Osteoblast (primary cell): ENCODE results near the gene KIAA1755. TPM values are rescaled to one million over a fixed set of nuclear protein-coding genes. Genes with fewer than 3 reads are reported as not detected.

Experiments used
- DNase-seq: peaks from one replicate; pipeline ENCODE4 v3.0.0; 2011; ENCODE audit warnings: low spot score, mixed read lengths; ENCODE audit not compliant: insufficient read length; ENCODE audit errors: missing footprints
- H2AFZ ChIP-seq: 2 replicates; pipeline ENCODE4 v1.6.0; 2011; ENCODE audit warnings: mild to moderate bottlenecking, low read length
- H3K27ac ChIP-seq: 2 replicates; pipeline ENCODE4 v1.5.1; 2011; ENCODE audit warnings: mild to moderate bottlenecking, low read depth, low read length, moderate library complexity
- H3K27me3 ChIP-seq: 2 replicates; pipeline ENCODE4 v1.6.0; 2012; ENCODE audit warnings: mild to moderate bottlenecking, control low read depth, inconsistent platforms, low read length, moderate library complexity; ENCODE audit not compliant: insufficient read depth
- H3K36me3 ChIP-seq: 2 replicates; pipeline ENCODE4 v1.5.1; 2011; ENCODE audit warnings: mild to moderate bottlenecking, low read length, control low read depth, moderate library complexity; ENCODE audit not compliant: insufficient read depth
- H3K4me1 ChIP-seq: 2 replicates; pipeline ENCODE4 v1.5.1; 2011; ENCODE audit warnings: mild to moderate bottlenecking, low read length, control low read depth, moderate library complexity; ENCODE audit not compliant: insufficient read depth
- H3K4me2 ChIP-seq: 2 replicates; pipeline ENCODE4 v1.6.0; 2011; ENCODE audit warnings: mild to moderate bottlenecking, low read length; ENCODE audit not compliant: insufficient read depth
- H3K4me3 ChIP-seq: fragments of 200-600 bp; sonication (generic); 3 replicates; pipeline ENCODE4 v1.5.1; 2012; ENCODE audit warnings: mild to moderate bottlenecking, low read length, inconsistent platforms; ENCODE audit not compliant: insufficient read depth
- H3K79me2 ChIP-seq: 2 replicates; pipeline ENCODE4 v1.6.0; 2012; ENCODE audit warnings: mild to moderate bottlenecking, low read length, control low read depth, inconsistent platforms; ENCODE audit not compliant: insufficient read depth
- H3K9me3 ChIP-seq: 2 replicates; pipeline ENCODE4 v1.5.1; 2011; ENCODE audit warnings: low read depth, low read length, control low read depth
- H4K20me1 ChIP-seq: 2 replicates; pipeline ENCODE4 v1.6.0; 2012; ENCODE audit warnings: mild to moderate bottlenecking, low read length, control low read depth; ENCODE audit not compliant: insufficient read depth
- total RNA-seq: library from RNA; depleted of rRNA; stranded (reverse); fragments of >200 nt; gene quantifications from 2 replicates; pipeline ENCODE4 v1.2.3, GENCODE V29; 2012
- TF ChIP-seq, protein P1 (sequence below): IDR thresholded peaks from 2 replicates; pipeline ENCODE4 v1.5.1; 2011; ENCODE audit warnings: mild to moderate bottlenecking, low read depth, low read length, moderate library complexity; ENCODE audit errors: extremely low read depth

The KIAA1755 gene
- total RNA-seq, 1 donor: 2.5 TPM

DNA sequence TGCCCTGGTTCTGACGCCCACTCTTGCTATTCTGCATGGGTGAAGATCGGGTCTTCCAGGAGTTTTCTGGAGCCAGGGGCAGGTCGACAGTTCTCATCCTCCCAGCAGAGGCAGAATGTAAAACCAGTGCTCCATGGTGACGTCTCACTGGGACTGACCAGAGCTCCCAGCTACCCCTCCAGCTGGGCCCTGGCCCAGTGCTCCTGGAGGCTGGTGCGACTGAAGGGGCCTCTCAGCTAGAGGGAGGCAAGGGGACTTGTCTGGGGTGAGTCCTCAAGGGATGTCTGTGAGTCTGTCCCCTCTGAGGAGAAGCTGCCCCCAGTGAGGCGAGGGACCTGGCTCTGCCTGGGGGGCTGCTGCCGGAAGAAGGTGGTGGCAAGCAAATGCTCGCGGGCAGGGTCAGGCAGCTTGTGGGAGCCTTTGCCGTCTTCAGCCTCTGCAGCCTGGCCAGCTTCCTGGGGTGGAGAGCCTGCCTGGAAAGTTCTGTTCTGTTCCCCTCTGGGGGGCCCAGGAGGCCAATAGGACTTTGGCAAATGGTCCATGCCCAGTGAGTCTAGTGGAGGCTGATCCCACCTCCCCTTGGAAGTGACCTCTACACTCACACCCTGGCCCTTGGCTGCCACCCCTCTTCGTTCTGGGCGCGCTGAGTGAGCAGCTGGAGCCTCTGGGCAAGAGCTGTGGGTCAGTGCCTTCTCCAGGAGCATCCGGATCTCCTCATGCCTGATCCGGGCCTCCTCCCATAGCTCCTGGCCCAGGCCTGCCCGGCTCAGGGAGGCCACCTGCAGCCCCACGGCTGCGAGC, 47.5 kb downstream of the KIAA1755 start:
- H3K9me3 ChIP-seq: no peaks in the 10 kb centered on the region
- TF ChIP-seq, protein P1, sequence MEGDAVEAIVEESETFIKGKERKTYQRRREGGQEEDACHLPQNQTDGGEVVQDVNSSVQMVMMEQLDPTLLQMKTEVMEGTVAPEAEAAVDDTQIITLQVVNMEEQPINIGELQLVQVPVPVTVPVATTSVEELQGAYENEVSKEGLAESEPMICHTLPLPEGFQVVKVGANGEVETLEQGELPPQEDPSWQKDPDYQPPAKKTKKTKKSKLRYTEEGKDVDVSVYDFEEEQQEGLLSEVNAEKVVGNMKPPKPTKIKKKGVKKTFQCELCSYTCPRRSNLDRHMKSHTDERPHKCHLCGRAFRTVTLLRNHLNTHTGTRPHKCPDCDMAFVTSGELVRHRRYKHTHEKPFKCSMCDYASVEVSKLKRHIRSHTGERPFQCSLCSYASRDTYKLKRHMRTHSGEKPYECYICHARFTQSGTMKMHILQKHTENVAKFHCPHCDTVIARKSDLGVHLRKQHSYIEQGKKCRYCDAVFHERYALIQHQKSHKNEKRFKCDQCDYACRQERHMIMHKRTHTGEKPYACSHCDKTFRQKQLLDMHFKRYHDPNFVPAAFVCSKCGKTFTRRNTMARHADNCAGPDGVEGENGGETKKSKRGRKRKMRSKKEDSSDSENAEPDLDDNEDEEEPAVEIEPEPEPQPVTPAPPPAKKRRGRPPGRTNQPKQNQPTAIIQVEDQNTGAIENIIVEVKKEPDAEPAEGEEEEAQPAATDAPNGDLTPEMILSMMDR: no peak
- no peak overlapping the region for H3K4me3 ChIP-seq
- peak; percentile 70 for DNase-seq
- H3K36me3 ChIP-seq: no peaks in the 10 kb centered on the region
- H3K79me2 ChIP-seq: no peaks in the 10 kb centered on the region
- H3K27me3 ChIP-seq: no peaks in the 10 kb centered on the region
- peaks cover 30% of the 10 kb centered on the region for H3K4me1 ChIP-seq
- H3K27ac ChIP-seq: no peak overlapping the region
- no peak overlapping the region for H3K4me2 ChIP-seq
- H2AFZ ChIP-seq: no peak overlapping the region
- H4K20me1 ChIP-seq: no peaks in the 10 kb centered on the region

DNA sequence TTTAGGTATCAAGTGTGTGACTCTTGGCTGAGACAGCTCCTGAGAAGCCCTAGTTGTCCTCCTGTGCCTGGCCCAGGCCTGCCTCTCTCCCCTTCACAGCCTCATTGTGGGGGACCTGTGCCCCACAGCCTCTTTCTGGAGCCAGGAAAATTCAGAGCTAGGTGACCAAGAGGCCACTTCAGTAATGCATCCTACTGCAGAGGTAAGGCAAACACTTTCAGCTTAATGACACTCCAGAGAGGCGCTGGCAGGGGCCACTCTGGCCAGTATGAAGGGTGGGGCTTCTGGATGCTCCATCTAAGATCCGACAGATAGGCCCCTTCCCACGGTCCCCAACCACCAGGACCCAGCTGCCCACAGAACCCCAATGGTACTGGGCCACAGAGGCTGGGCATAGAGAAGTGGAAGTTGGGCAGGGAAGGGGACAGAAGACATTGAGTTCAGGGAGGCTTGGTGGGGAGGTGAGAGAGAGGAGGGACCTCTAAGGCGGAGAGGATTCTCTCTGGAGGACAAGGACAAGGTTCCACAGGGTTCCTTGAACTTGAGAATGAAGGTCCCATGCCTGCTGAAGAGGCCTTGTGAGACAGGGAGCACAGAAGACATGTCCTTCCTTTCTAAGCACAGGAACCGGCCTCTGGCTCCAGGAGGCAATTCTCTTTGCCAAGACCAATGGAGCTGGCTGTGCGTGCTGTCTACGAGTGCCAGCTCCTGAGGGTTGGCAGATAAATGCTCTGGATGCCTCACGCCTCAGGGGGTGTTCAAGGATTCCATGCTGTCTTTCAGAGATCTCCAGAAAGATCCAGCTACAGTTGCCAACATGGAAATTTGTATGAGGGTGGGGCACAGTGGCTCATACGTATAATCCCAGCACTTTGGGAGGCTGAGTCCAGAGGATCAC, 49.1 kb downstream of the KIAA1755 start:
- Histone ChIP-seq H3K9me3 (no peaks in the 10 kb centered on the region), H3K4me1 (peaks cover 21% of the 10 kb centered on the region), H3K4me3 (no peak overlapping the region), H3K4me2 (no peak overlapping the region), H3K36me3 (no peaks in the 10 kb centered on the region), H3K79me2 (no peaks in the 10 kb centered on the region), H3K27me3 (no peaks in the 10 kb centered on the region), H3K27ac (peak overlapping the region; percentile 28), H2AFZ (no peak overlapping the region), H4K20me1 (no peaks in the 10 kb centered on the region)
- TF ChIP-seq, protein P1: no peak
- DNase-seq: peak; percentile 58

DNA sequence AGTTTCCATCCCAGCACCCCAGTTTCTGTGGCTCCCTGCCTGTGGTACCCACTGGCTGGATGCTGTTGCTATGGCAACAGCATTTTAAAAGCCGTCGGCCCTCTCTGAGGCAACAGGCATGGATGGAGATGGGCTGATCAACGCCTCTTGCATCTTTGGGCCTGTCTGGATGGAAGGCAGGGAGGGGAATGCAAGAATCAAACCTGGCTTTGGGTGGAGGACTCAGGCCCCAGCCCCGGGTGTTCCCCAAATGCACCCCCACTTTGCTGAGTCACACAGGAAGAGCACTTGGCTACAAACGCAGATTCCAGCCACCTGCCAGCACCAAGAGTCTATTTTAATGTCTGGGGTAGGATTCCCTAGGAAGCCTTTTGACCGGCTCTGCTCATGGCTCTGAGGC, 49.8 kb downstream of the KIAA1755 start:
- H3K4me3 ChIP-seq: no peak overlapping the region
- TF ChIP-seq, protein P1: no peak
- H3K36me3 ChIP-seq: no peaks in the 10 kb centered on the region
- no peaks in the 10 kb centered on the region for H3K9me3 ChIP-seq
- H3K4me1 ChIP-seq: peaks cover 21% of the 10 kb centered on the region
- H3K79me2 ChIP-seq: no peaks in the 10 kb centered on the region
- H2AFZ ChIP-seq: no peak overlapping the region
- DNase-seq: peak; percentile 86
- peak overlapping the region; percentile 52 for H3K27ac ChIP-seq
- no peaks in the 10 kb centered on the region for H4K20me1 ChIP-seq
- H3K27me3 ChIP-seq: no peaks in the 10 kb centered on the region
- H3K4me2 ChIP-seq: no peak overlapping the region
